Left lung (tissue), 10 donors: Measurements from ENCODE around the gene TANGO2. TPM values are rescaled to one million over a fixed set of nuclear protein-coding genes. Genes with fewer than 3 reads are reported as not detected.

Experiments
- ATAC-seq: fragments of 200-7000 bp; cut with Tn5 transposase; one replicate; pipeline ENCODE4 v1.9.1; 2020; ENCODE audit warnings: moderate library complexity
- DNase-seq, 4 donors: peaks; one replicate each; pipeline ENCODE4 v3.0.0-alpha.2; 2013 to 2020
- H3K27ac ChIP-seq, 2 donors: fragments of 200-600 bp; sonication (generic) in 1 of 2; one replicate each; pipeline versions ENCODE4 v1.5.0 to v1.8.0; 2020 to 2021
- H3K27me3 ChIP-seq, 2 donors: fragments of 200-600 bp; sonication (generic) in 1 of 2; one replicate each; pipeline versions ENCODE4 v1.5.0 to v1.8.0; 2020 to 2021
- H3K36me3 ChIP-seq, 2 donors: fragments of 200-600 bp; sonication (generic) in 1 of 2; one replicate each; pipeline versions ENCODE4 v1.5.0 to v1.8.0; 2020 to 2021
- H3K4me1 ChIP-seq, 2 donors: fragments of 200-600 bp; one replicate each; pipeline ENCODE4 v1.8.0; 2021
- H3K4me3 ChIP-seq, 2 donors: fragments of 200-600 bp; sonication (generic) in 1 of 2; one replicate each; pipeline versions ENCODE4 v1.5.0 to v1.8.0; 2020 to 2021; ENCODE audit warnings: mild to moderate bottlenecking in 1 of 2
- H3K9me3 ChIP-seq, 2 donors: fragments of 200-600 bp; sonication (generic) in 1 of 2; one replicate each; pipeline versions ENCODE4 v1.5.0 to v1.8.0; 2020 to 2021
- intact Hi-C, 2 donors: fragments of 100-400 bp; cut with DNase I; formaldehyde crosslinking; loops; one replicate each; pipeline versions ENCODE4 v1.11.2 to v1.14.2; 2022
- polyA plus RNA-seq, 6 donors: library from polyadenylated mRNA; unstranded; fragments of 120-200 nt; gene quantifications; one replicate each; pipeline ENCODE4 v1.2.1, GENCODE V29; 2013; ENCODE audit not compliant: insufficient read length in 6 of 6
- total RNA-seq, 2 donors: library from RNA; stranded (reverse); fragmentation: NEBNext Ultra II Directional; extraction: Animal tissue kit (Norgen Biotek cat#: 25700); gene quantifications; one replicate each; pipeline ENCODE4 v1.2.1, GENCODE V29; 2021
- TF ChIP-seq, protein P1 (sequence below), 2 donors: fragments of 200-600 bp; sonication (generic) in 1 of 2; IDR thresholded peaks; one replicate each; pipeline versions ENCODE4 v1.5.0 to v1.8.0; 2021; ENCODE audit warnings: antibody characterized with exemption in 2 of 2
- donor health status: DM: no; HTN: yes; CAD: no.
- donor health status: DM: no; HTN: no; CAD: no.

The TANGO2 gene
- total and polyA plus RNA-seq, 8 donors: 10.9 to 47.2 (median 13.6) TPM

DNA sequence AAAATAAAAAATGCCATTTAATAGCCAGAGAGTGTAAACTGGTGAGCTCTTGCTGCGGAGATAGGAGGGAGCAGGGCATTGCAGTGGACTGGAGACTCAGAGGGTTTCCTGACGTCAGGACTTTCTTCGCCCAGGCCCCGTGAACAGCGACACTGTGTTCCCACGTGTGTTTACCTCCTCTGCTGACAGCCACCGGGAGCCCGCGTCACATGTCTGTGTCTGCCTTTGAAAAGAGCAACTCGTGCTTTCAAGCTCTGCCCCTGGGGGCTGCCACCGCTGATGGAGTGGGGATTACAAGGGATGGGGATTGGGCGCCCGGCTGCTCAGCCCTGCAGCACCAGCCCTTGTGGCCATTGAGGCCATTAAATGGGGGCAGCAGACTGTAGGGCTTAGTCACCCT, 3.3 kb downstream of the TANGO2 start:
- Histone ChIP-seq H3K4me3 (no peak overlapping the region), H3K9me3 (no peaks in the 10 kb centered on the region), H3K4me1 (peaks cover 12 to 36% of the 10 kb centered on the region in 2 donors), H3K27ac (no peak overlapping the region), H3K27me3 (no peaks in the 10 kb centered on the region), H3K36me3 (peaks cover 0 to 4% of the 10 kb centered on the region in 2 donors)
- no peak for ATAC-seq
- intact Hi-C loops: no loop called here
- TF ChIP-seq, protein P1, sequence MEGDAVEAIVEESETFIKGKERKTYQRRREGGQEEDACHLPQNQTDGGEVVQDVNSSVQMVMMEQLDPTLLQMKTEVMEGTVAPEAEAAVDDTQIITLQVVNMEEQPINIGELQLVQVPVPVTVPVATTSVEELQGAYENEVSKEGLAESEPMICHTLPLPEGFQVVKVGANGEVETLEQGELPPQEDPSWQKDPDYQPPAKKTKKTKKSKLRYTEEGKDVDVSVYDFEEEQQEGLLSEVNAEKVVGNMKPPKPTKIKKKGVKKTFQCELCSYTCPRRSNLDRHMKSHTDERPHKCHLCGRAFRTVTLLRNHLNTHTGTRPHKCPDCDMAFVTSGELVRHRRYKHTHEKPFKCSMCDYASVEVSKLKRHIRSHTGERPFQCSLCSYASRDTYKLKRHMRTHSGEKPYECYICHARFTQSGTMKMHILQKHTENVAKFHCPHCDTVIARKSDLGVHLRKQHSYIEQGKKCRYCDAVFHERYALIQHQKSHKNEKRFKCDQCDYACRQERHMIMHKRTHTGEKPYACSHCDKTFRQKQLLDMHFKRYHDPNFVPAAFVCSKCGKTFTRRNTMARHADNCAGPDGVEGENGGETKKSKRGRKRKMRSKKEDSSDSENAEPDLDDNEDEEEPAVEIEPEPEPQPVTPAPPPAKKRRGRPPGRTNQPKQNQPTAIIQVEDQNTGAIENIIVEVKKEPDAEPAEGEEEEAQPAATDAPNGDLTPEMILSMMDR (IDR thresholded peaks at IDR 0.05): no peak
- peak in 1 of 4 donors; percentile 57 for DNase-seq

DNA sequence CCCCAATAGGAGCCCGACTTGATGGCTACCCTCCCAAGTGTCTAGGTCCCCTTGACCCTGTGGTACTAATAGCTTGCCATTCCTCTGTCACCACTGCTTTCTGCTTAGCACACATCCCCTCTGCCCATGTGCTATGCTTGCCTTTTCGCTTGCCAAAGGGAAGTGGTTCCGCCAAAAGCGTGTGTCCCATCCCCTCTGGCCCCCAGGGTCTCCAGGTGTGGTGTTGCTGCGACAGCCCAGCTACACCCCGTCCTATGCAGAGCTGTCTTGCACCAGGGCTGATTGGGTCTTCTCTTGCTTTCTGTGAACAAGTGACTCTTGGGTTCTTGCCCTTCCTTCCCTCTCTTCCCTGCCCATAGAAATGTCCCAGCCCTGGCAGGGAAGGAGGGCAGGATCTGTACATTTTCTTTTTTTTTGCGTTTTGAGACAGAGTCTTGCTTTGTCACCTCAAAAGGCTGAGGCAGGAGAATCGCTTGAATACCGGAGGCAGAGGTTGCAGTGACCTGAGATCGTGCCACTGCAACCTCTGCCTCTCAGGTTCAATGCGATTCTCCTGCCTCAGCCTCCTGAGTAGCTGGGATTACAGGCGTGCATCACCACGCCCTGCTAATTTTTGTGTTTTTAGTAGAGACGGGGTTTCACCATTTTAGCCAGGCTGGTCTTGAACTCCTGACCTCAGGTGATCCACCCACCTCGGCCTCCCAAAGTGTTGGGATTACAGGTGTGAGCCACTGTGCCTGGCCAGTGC, 3.9 kb downstream of the TANGO2 start:
- no peak for ATAC-seq
- DNase-seq: peak in 1 of 4 donors; percentile 21
- intact Hi-C loops: no loop called here

DNA sequence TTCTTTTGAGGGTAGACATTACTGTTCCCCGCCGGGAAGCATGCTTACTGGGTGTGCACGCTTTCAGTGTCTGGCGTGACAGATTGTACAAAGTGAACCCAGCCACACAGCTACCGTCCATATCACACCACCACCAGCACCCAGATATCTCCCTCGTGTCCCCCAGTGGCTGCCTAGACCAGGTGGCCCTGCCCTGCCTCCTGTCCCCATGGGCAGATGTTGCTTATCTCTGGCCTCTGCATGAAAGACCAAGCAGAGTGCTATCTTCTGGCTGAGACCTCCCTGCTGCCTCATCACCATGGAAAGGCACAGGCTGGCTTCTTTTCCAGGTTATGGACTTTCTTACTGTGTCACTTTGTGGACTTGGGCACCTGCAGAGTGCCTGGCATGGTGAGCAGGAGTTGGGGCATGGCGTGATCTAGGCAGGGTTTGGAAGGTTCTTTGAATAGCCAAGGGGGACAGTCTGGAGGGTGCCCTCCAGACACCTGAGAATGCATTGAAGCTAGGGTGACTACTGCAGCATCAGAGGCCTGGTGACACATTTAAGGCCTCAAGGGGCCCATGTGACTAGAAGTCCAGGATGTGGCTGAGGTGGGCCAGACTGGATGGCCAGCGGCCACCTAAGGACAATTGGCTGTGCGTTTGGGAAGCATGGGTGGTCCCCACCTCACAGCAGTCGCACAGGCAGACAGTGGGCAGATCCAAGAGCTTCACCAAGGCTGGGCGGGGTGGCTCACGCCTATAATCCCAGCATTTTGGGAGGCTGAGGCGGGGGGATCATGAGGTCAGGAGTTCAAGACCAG, 4.7 kb downstream of the TANGO2 start:
- Histone ChIP-seq H3K27me3 (no peaks in the 10 kb centered on the region), H3K36me3 (peaks cover 0 to 4% of the 10 kb centered on the region in 2 donors), H3K27ac (no peak overlapping the region), H3K4me3 (no peak overlapping the region), H3K4me1 (peaks cover 12 to 29% of the 10 kb centered on the region in 2 donors), H3K9me3 (no peaks in the 10 kb centered on the region)
- peak in 1 of 4 donors; percentile 35 for DNase-seq
- intact Hi-C loops: no loop called here
- no peak for ATAC-seq
- TF ChIP-seq, protein P1 (IDR thresholded peaks at IDR 0.05): no peak

More for the DNA sequence above, 3.9 kb downstream of the TANGO2 start:
- Histone ChIP-seq H3K36me3 (peaks cover 0 to 4% of the 10 kb centered on the region in 2 donors), H3K4me1 (peaks cover 12 to 36% of the 10 kb centered on the region in 2 donors), H3K27ac (no peak overlapping the region), H3K4me3 (no peak overlapping the region), H3K27me3 (no peaks in the 10 kb centered on the region), H3K9me3 (no peaks in the 10 kb centered on the region)
- TF ChIP-seq, protein P1 (IDR thresholded peaks at IDR 0.05): no peak

DNA sequence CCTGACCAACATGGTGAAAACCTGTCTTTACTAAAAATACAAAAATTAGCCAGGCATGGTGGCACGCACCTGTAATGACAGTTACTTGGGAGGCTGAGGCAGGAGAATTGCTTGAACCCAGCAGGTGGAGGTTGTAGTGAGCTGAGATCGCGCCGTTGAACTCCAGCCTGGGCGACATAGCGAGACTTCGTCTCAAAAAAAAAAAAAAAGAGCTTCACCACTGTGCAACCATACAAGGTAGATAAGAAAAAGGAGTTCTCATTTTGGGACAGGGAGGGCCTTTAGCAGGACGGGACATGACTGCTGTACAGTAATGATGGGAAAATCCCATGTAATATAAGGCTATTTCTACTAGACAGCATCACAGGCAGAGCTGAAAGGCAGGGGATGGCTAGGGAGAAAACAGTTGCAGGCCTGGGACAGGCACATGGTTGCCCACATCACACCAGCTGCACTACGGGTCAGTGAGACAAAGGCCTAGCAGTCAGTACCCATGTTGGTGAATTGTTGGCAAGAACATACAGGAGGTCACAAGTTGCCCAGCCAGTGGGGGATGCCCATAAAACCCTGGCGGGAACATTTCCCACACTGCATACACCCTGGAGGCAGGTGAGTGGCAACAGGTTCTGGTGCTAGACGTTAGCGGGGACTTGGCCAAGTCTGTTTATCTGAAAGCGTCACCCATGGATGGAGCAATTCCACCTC, 5.4 kb downstream of the TANGO2 start:
- Histone ChIP-seq H3K27ac (no peak overlapping the region), H3K36me3 (peaks cover 0 to 4% of the 10 kb centered on the region in 2 donors), H3K27me3 (no peaks in the 10 kb centered on the region), H3K4me3 (no peak overlapping the region), H3K9me3 (no peaks in the 10 kb centered on the region), H3K4me1 (peaks cover 12 to 30% of the 10 kb centered on the region in 2 donors)
- TF ChIP-seq, protein P1 (IDR thresholded peaks at IDR 0.05): no peak
- ATAC-seq (no peak), DNase-seq (peak in 1 of 4 donors; percentile 9)
- intact Hi-C loops: no loop called here
